GM18870 (cell line): Measurements from ENCODE around the gene CLN6.
A peak's percentile ranks its signal among the peaks of the same experiment; 100 is the strongest.

ENCODE experiments used
- ATAC-seq: cut with Tn5 transposase; IDR thresholded peaks from one replicate; pipeline ENCODE4 v1.9.1; 2021; ENCODE audit warnings: moderate library complexity; ENCODE audit not compliant: unreplicated experiment

The CLN6 gene

GRCh38 chr15:68229386-68230156 is at the start of gene CLN6:
CLN6 (minus strand) TSS chr15:68229728; CDS start chr15:68229584, 144 bp downstream.
- peak; percentile 58 for ATAC-seq

DNA sequence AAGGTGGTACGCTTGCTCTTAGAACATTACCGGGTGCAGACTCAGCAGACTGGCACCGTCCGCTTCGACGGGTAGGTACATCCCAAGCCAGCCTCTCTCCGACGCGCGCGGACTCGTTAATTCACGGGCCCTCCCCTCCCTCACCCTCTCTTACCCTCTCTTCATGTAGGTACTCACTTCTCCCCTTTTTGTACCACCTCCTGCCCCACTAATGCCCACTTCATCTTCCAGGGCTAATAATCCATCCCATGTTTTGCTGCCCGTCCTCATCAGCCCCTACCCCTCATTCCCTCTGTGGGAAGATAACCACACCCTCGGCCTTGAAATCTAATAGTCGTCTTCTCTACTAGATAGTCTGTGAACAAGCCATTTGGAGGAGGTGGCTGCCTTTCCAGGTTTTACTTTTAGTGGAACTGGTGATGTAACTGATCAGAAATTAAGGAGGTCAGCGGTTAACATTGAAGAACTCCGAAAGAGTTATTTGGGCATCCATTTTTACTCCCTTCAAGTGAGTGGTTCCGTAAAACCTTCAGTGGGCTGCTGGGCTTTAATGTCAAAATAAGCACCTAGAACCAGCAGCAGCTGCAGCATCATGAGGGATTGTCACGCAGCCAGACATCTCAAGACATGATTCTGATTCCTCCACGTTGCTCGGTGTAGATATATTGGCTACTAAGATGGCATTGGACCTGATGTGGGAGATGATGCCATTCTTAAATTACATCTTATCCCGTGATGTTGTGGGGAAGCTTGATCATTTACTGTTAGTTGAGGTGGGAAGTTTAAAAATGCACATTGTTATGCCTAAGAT is 49.3 kb upstream of the CLN6 start:
- ATAC-seq, result no peak

DNA sequence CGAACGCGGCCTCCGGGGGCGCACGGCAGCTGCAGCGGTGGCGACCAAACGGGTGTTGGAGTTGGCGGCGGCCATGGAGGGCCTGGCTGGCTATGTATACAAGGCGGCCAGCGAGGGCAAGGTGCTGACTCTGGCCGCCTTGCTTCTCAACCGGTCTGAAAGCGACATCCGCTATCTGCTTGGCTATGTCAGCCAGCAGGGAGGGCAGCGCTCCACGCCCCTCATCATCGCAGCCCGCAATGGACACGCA is 48.7 kb upstream of the CLN6 start:
- ATAC-seq, result peak; percentile 39

DNA sequence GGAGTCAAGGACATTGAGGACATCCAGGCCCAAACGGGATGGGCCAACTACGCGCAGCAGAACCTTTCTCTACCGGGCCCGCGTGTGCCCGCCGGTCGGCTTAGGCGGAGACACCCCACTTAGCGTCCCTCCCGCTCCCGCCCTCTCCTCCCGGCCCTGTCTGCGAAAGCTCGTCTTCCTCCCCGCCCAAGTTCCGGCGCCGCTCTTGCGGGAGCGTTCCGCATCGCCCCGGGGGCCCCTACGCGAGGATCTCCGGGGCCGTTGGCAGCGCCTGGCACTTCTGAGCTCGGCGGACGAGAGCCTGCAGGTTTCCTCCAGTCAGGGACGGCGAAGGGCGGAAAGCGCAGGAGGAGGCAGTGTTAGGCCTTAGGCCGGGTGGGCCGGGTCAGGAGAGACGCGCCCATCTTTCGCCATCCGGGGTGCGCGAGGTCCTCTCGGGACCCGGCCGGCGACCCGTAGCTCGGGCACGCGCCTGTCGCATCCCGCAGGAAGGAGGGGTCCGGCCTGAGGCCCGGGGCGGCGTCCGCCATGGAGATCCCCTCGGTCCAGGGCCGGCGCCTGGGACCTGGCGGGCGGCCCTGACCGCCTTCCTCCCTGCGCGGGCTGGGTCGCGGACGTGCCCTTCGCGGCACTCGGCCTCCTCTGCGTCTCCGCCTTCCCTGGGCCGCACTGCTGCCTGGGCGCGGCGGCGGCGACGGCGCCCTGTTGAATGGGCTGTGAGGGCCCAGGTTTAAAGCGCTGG is 48.2 kb upstream of the CLN6 start, which contains the start of gene FEM1B:
Gene FEM1B (plus strand): TSS at position 143 of the 742 bp plus-strand sequence. CDS start 673 bp downstream, outside the sequence.
- ATAC-seq, result peak; percentile 60

DNA sequence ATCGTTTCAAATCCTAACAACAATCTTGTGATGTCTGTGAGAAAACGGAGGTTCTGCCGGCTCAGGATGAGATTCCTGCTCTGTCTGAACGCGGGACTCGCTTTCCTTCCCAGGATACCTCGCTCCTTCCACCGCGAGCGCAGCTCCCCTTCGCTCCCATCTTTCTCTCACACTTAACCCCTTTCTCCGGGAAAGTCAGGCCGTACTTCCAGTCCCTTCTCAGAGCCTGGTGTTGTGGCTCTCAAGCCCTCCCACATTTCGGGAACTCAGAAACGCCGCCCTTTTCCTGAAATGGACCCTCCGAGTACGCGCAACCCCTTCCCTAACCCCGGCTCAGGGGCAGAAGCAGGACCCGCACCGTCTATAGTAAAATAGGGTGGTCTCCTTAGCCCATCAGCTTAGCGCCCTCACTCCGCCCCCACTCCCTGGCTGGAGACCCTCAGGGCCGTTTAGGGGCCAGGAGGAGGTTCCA is 47.6 kb upstream of the CLN6 start:
- no peak for ATAC-seq

DNA sequence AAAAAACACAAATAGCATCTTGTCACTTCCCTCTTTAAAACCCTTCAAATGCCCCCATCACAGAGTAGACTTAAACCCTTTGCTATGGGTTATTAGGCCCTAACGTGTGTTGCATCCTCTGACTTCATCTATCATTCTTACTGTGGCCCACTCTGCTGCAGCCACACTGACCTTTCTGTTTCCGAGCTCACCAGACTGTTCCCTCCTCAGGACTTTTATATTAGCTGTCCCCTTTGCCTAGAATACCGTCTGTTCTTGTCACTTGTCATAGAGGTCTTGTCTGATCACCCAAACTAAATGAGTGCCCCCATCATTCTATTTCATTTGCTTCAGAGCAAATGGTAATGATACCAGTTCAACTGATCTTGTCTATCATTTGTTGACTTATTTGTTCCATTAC is 47.1 kb upstream of the CLN6 start:
- ATAC-seq, result no peak

GRCh38 chr15:68275165-68275746 is 45.7 kb upstream of the CLN6 start:
- ATAC-seq, result no peak

DNA sequence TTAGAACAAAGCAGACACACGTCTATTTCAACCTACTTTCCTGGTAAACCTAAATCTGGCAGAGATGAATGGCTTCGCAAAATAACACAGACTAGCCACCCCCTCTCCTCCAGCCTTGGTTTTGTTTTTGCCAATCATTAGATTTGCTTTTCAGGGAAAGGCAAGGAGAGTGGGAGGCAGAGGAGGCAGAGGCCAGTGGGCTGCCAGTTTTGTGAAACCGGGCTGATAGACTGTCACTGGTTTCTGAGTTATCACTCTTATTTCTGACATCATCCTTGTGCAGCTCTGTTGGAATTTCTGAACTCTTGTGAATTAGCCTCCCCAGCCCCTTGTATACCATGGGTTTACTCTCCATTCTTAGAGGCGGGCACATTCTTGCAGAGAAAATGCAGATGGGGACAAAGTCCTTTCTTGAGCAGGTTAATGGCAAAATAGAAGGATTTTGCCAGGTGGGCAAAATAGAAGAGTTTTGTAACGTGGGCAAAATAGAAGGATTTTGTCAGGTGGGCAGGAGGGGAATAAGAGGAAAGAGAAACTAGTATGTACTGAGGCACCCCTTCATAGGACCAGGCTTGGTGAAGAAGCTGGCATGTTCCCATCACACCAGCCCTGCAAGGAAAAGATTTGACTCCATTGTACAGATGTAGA is 44.8 kb upstream of the CLN6 start:
- no peak for ATAC-seq

DNA sequence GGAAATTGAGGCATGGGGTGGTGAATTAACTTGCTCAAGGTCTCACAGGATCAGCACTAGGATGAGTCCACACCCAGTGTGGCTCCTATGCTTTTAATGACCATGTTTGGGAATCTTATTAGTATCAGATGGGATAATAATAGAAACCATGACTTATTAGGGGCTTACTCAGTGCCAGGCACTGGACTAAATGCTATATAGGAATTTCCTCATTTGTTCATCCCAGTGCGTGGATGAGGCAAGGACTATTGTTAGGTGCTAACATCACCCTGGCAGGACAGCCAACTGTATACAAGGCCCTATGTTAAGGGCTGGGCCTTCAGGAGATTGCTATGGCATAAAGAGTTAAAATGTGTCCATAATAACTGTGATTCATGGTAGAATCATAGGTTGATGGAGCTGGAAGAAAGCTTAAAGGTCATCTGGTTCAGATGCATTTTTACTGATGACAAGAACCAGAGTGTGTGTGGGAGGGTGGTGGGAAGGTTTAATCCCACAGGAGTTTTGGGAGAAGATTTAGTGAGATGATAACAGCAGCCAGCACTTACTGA is 43.3 kb upstream of the CLN6 start:
- ATAC-seq, result no peak

DNA sequence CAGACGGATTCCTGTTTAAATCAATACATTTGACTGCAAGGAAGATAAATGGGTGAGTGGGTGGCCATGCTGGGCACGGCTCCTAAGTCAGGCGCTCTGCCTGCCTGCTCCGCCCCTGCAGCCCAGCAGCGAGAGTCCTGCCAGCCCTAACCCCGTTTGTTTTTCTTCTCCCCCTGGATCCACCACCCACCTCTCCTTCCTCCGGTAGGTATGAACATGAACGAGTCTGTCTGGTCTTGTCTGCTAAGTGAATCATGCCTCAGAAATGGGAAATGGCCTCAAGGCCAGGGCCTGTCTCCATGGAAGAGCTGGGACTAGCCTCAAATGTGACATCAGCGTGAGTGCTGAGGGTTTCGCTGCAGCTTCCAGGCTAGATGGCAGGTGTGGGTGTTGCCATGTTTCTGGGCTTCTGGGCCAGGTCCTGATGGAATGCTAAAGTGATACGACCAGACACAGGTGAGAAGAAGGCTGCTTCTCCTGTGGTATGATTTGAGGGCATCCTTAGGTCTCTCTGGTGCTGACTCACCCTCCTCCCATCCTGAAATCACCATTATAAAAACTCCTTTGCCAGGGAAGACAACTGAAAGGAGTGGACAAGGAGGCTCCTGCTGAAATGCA is 42.4 kb upstream of the CLN6 start:
- ATAC-seq, result no peak

- no peak for ATAC-seq
Measured at GRCh38 chr15:68268405-68268804, 38.9 kb upstream of the CLN6 start.

- ATAC-seq, result no peak
Measured at GRCh38 chr15:68265674-68266073, 36.1 kb upstream of the CLN6 start.

GRCh38 chr15:68265081-68265480 is 35.6 kb upstream of the CLN6 start:
- no peak for ATAC-seq

GRCh38 chr15:68264282-68264681 is 34.8 kb upstream of the CLN6 start:
- no peak for ATAC-seq

- ATAC-seq, result no peak
Measured at GRCh38 chr15:68262514-68263356, 33.2 kb upstream of the CLN6 start.

DNA sequence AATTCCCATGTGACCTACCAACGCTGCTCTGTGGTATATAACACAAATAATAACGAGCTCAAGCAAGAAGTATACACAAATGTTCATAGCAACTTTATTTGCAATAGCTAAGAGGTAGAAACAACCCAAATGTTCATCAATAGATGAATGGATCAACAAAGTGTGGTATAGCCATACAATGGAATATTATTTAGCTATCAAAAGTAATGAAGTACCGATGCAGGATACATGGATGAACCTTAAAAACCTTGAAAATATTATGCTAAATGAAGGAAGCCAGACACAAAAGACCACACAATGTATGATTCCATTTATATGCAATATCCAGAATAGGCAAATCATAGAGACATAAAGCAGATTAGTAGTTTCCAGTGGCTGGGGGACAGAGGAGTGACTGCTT is 32.5 kb upstream of the CLN6 start:
- no peak for ATAC-seq

- ATAC-seq, result no peak
Measured at GRCh38 chr15:68261241-68261640, 31.7 kb upstream of the CLN6 start.

DNA sequence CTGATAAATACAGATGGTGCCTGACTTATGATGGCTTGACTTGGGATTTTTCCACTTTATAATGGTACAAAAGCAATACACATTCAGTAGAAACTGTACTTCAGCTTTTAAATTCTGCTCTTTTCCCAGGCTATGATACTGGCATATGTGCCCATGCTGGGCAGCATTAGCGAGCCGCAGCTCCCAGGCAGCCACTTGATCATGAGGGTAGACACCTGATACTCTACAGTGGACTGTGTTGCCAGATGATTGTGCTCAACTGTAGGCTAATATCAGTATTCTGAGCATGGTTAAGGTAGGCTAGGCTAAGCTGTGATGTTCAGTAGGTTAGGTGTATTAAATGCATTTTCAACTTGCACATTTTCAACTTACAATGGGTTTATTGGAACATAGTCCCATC is 30.4 kb upstream of the CLN6 start:
- no peak for ATAC-seq

- no peak for ATAC-seq
Measured at GRCh38 chr15:68258692-68259091, 29.2 kb upstream of the CLN6 start.
